ENCODE data around the gene PHLDB1.
A peak's percentile ranks its signal among the peaks of the same experiment; 100 is the strongest.

PHLDB1 gene

DNA sequence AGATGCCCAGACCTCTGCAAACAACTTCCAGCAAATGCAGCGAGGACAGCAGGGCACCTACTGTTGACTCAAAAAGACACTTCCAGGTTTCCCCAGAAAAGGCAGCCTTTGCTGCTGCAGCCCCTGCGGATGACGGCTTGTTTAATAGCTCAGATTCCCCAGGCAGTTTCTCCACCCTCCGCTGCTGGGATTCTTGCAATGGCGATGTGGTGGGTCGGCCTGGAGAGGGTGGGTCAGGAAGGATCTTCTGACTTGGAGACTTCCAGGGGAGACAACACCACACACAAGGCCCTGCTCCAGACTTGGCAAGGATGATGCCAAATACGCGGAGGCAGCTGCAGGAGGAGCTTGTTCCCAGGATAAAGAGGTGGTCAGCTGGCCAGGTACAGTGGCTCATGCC, 89.9 kb downstream of the PHLDB1 start:
- no peak for DNase-seq (ENCODE audit: low read depth)
- TF ChIP-seq, protein P1, sequence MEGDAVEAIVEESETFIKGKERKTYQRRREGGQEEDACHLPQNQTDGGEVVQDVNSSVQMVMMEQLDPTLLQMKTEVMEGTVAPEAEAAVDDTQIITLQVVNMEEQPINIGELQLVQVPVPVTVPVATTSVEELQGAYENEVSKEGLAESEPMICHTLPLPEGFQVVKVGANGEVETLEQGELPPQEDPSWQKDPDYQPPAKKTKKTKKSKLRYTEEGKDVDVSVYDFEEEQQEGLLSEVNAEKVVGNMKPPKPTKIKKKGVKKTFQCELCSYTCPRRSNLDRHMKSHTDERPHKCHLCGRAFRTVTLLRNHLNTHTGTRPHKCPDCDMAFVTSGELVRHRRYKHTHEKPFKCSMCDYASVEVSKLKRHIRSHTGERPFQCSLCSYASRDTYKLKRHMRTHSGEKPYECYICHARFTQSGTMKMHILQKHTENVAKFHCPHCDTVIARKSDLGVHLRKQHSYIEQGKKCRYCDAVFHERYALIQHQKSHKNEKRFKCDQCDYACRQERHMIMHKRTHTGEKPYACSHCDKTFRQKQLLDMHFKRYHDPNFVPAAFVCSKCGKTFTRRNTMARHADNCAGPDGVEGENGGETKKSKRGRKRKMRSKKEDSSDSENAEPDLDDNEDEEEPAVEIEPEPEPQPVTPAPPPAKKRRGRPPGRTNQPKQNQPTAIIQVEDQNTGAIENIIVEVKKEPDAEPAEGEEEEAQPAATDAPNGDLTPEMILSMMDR (IDR thresholded peaks at IDR 0.05; ENCODE audit: insufficient read depth, low read depth, low read length, missing control alignments): no peak

GRCh38 chr11:118699506-118700220, 92.2 kb downstream of the PHLDB1 start:
- no peak for DNase-seq (ENCODE audit: low read depth)
- H3K4me3 ChIP-seq (ENCODE audit: low read depth, low read length): no peak overlapping the region
- TF ChIP-seq, protein P1 (IDR thresholded peaks at IDR 0.05; ENCODE audit: insufficient read depth, low read depth, low read length, missing control alignments): no peak

More for the DNA sequence above, 89.9 kb downstream of the PHLDB1 start:
- no peak overlapping the region for H3K4me3 ChIP-seq (ENCODE audit: low read depth, low read length)

DNA sequence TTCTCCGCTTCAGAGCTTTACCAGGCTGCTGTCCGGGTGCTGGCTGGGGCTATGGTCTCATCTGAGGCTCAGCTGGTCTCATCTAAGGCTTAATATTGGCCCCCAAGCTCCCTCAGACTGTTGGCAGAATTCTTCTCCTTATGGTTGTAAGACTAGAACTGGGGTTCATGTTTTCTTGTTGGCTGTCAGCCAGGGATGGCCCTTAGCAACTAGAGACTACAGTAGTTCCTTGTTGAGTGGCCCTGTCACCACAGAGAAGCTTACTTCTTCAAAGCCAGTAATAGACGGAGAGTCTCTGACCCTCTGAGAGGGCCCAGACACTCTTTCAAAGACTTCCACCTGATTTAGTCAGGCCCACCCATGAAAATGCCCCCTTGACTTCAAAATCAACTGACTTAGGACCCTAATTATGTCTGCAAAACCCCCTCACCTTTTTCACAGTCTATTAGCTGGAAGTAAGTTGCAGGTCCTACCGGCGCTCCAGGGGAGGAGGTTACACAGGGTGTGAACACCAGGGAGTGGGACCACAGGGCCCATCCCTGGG, 96.2 kb downstream of the PHLDB1 start:
- peak; percentile 64 for DNase-seq (ENCODE audit: low read depth)
- TF ChIP-seq, protein P1 (IDR thresholded peaks at IDR 0.05; ENCODE audit: insufficient read depth, low read depth, low read length, missing control alignments): no peak
- no peak overlapping the region for H3K4me3 ChIP-seq (ENCODE audit: low read depth, low read length)

GRCh38 chr11:118705111-118705741, 97.8 kb downstream of the PHLDB1 start:
- no peak overlapping the region for H3K4me3 ChIP-seq (ENCODE audit: low read depth, low read length)
- TF ChIP-seq, protein P1 (IDR thresholded peaks at IDR 0.05; ENCODE audit: insufficient read depth, low read depth, low read length, missing control alignments): no peak
- peak; percentile 53 for DNase-seq (ENCODE audit: low read depth)

DNA sequence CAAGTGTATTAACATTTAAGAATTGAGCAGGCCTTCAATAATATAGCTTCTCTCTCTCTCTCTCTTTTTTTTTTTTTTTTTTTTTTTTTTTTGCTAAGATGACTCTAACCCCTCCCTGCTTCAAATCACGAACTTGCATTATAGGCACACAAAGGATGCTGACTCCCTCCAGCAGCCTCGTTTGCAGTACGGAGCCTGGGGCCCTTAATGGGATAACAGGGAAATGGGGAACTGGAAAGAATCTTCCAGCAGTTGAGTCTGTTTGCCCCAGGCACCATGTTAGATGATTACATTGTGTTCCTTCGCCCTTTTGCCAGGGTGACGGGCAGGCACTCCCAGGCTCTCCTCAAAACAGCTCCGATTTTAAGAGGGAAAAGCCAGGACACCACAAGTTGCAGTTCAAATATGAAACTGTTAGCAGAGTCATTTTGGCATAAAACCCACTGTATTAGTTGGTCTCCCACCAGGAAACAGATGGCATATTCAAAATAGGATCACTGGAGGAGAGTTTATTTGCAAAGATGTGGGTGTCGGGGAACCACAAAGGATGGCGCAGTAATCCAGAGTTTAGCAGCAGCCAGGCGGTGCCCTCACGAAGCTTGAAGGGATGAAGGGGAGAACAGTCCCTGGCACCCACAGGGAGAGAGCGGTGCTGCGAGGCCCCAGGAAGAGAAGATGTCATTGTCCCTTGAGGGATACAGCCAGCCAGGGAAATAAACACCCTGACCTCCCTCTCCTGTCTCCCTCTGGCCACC, 98.6 kb downstream of the PHLDB1 start:
- no peak for DNase-seq (ENCODE audit: low read depth)
- no peak overlapping the region for H3K4me3 ChIP-seq (ENCODE audit: low read depth, low read length)
- TF ChIP-seq, protein P1 (IDR thresholded peaks at IDR 0.05; ENCODE audit: insufficient read depth, low read depth, low read length, missing control alignments): no peak

DNA sequence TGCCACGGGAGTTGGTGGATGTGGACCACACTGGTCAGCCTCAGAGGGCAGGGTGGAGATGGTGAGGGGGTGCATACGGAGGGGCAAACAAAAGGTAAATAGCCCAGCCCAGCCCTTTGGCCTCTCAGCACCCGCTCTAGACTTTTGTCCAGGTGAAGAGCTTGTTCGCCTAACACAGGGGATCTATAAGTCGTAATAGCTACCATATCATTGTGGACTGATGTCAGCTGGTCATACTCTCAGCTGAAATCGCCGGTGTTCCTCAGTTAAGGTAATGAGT, 99.1 kb downstream of the PHLDB1 start:
- TF ChIP-seq, protein P1 (IDR thresholded peaks at IDR 0.05; ENCODE audit: insufficient read depth, low read depth, low read length, missing control alignments): no peak
- H3K4me3 ChIP-seq (ENCODE audit: low read depth, low read length): no peak overlapping the region
- no peak for DNase-seq (ENCODE audit: low read depth)
